Tibial nerve (tissue), 4 donors: ENCODE data around the gene NBPF26.
"Not testable (repeated sequence)": the region's sequence is repeated elsewhere in the genome, so short reads cannot be mapped to it uniquely, and the experiment has no call there.

Source experiments
- CTCF ChIP-seq, 5 experiments: fragments of 200-600 bp in 3 of 5; fragments of 450-650 bp in 2 of 5; sonication (generic) in 3 of 5; IDR thresholded peaks; one replicate each; pipeline ENCODE4 v1.5.1; 2016 to 2019; ENCODE audit warnings: antibody characterized with exemption in 5 of 5, mild to moderate bottlenecking in 3 of 5, moderate library complexity in 2 of 5
- EP300 ChIP-seq, 2 donors: sonication (generic); formaldehyde crosslinking; IDR thresholded peaks; one replicate each; pipeline ENCODE4 v1.6.1; 2017; ENCODE audit warnings: antibody characterized with exemption in 2 of 2, mild to moderate bottlenecking in 1 of 2
- POLR2A ChIP-seq, 2 donors: fragments of 450-650 bp; IDR thresholded peaks; one replicate each; pipeline ENCODE4 v1.6.1; 2017; ENCODE audit warnings: antibody characterized with exemption in 2 of 2, mild to moderate bottlenecking in 2 of 2, moderate library complexity in 2 of 2

- TF ChIP-seq CTCF, EP300, POLR2A (IDR thresholded peaks at IDR 0.05): not testable (repeated sequence)
Measured at GRCh38 chr1:120825051-120825450, 101.3 kb downstream of the NBPF26 start.
